ENCODE results near the gene CARS2. TPM values are rescaled to one million over a fixed set of nuclear protein-coding genes. Genes with fewer than 3 reads are reported as not detected.

Gene CARS2
- total and polyA plus RNA-seq, 2 donors (not counting 3 experiments of a cell fraction or from before 2014, with no cell fraction given): 42.0 to 51.2 TPM

DNA sequence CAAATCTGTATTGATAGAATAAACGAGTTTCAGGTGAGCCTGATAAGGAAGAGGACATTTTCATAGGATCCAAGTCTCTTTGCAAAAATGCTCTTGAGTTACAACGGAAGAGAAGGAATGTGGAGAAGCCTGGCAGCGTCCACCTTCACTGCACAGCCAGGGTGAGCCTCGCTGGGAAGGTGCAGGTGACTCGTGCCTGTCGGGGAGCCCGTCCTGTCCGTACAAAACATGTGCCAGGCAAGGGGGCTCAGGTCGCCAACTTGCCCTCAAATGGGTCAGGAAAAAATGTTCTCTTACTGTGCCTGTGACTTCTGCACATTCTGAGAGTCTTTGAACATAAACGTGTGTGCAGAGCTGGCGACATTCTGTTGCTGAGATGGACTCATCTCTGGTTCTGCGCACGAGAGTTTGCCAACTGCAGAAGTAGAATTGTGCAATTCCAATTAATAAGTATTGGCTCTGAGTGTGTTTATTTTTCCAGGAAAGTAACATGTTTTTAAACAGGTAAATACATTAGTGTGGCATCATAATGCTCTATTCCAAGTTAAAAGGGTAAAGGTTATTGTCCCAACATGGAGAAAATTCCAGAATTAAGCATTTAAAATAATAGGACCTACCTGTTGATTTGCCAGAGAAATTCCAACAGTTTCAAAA is 62.0 kb downstream of the CARS2 start:
- Histone ChIP-seq H3K4me1 (ENCODE audit: control insufficient read depth, extremely low read depth, insufficient read depth, low read length) (no peaks in the 10 kb centered on the region), H3K79me2 (ENCODE audit: control insufficient read depth, insufficient read depth, low read length) (no peaks in the 10 kb centered on the region), H3K36me3 (ENCODE audit: control insufficient read depth in 2 of 2, extremely low read depth in 1 of 2, insufficient read depth in 2 of 2, low read length in 2 of 2) (peaks cover 0 to 10% of the 10 kb centered on the region in 2 experiments), H3K9me3 (replicated peaks; ENCODE audit: control insufficient read depth, insufficient read depth, low read length) (no peaks in the 10 kb centered on the region), H3K4me2 (ENCODE audit: insufficient read depth, low read length) (no peak overlapping the region), H3K9ac (replicated peaks; ENCODE audit: extremely low read depth, insufficient read depth, low read length) (no peak overlapping the region), H3K27ac (ENCODE audit: insufficient read depth, low read depth, low read length) (no peak overlapping the region), H4K20me1 (replicated peaks; ENCODE audit: control insufficient read depth, extremely low read depth, insufficient read depth, low read length) (no peaks in the 10 kb centered on the region), H2AFZ (ENCODE audit: low read depth, low read length) (no peak overlapping the region), H3K9me1 (replicated peaks; ENCODE audit: control insufficient read depth, extremely low read depth, insufficient read depth, low read length) (no peaks in the 10 kb centered on the region), H3K27me3 (ENCODE audit: control insufficient read depth in 2 of 2, insufficient read depth in 2 of 2, low read length in 2 of 2) (no peaks in the 10 kb centered on the region), H3K4me3 (replicated peaks in 1 of 3; ENCODE audit: insufficient read depth in 1 of 3, low read depth in 1 of 3, low read length in 3 of 3) (no peak overlapping the region)
- ChIA-PET POLR2A (no interaction called here), CTCF (interaction anchor here (1.4 to 2.2 kb wide), 3 partner anchors 50 to 176 kb away, joined by 6 to 12 read pairs (median 7); no protein-coding TSS in a partner anchor)
- dilution Hi-C loops (cut with MboI; ENCODE audit: extremely low pct_ligation_motif_present, low sequenced_read_pairs) (no loop called here), intact Hi-C loops (cut with micrococcal nuclease) (loop anchor here (1.0 to 2.0 kb wide), 2 partner anchors 69 to 175 kb away; partner anchors contain the start of gene ING1)
- DNase-seq (ENCODE audit: low read depth, low spot score): no peak
- no TSS peak for BruUV-seq (replicated peaks)
- FAIRE-seq: no peak
- TF ChIP-seq POLR2A (IDR thresholded peaks at IDR 0.05; ENCODE audit: low read depth, low read length) (no peak), FOS (IDR thresholded peaks at IDR 0.05; ENCODE audit: borderline replicate concordance, insufficient read depth, low read length) (no peak), POLR2AphosphoS5 (IDR thresholded peaks at IDR 0.05; ENCODE audit: insufficient read depth, low read depth, low read length) (no peak), GATA2 (IDR thresholded peaks at IDR 0.05; ENCODE audit: insufficient read depth, insufficient read length, low read depth, low read length) (no peak), JUN (IDR thresholded peaks at IDR 0.05; ENCODE audit: borderline replicate concordance, insufficient read depth, insufficient read length, low read depth) (no peak), EZH2 (IDR thresholded peaks at IDR 0.05; ENCODE audit: borderline replicate concordance, low read depth, low read length, severe bottlenecking) (no peak), MYC (IDR thresholded peaks at IDR 0.05; ENCODE audit: low read depth, low read length) (no peak)
- TF ChIP-seq, protein P1, sequence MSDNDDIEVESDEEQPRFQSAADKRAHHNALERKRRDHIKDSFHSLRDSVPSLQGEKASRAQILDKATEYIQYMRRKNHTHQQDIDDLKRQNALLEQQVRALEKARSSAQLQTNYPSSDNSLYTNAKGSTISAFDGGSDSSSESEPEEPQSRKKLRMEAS (IDR thresholded peaks at IDR 0.05; ENCODE audit: insufficient read depth, insufficient read length): no peak
- TF ChIP-seq, protein P2, sequence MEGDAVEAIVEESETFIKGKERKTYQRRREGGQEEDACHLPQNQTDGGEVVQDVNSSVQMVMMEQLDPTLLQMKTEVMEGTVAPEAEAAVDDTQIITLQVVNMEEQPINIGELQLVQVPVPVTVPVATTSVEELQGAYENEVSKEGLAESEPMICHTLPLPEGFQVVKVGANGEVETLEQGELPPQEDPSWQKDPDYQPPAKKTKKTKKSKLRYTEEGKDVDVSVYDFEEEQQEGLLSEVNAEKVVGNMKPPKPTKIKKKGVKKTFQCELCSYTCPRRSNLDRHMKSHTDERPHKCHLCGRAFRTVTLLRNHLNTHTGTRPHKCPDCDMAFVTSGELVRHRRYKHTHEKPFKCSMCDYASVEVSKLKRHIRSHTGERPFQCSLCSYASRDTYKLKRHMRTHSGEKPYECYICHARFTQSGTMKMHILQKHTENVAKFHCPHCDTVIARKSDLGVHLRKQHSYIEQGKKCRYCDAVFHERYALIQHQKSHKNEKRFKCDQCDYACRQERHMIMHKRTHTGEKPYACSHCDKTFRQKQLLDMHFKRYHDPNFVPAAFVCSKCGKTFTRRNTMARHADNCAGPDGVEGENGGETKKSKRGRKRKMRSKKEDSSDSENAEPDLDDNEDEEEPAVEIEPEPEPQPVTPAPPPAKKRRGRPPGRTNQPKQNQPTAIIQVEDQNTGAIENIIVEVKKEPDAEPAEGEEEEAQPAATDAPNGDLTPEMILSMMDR (IDR thresholded peaks at IDR 0.05; ENCODE audit: extremely low read depth in 1 of 2, insufficient read depth in 1 of 2, low read depth in 1 of 2, low read length in 2 of 2): no peak
